ENCODE measurements around the gene TBC1D13.
"Not testable (repeated sequence)": the region's sequence is repeated elsewhere in the genome, so short reads cannot be mapped to it uniquely, and the experiment has no call there.

The TBC1D13 gene

DNA sequence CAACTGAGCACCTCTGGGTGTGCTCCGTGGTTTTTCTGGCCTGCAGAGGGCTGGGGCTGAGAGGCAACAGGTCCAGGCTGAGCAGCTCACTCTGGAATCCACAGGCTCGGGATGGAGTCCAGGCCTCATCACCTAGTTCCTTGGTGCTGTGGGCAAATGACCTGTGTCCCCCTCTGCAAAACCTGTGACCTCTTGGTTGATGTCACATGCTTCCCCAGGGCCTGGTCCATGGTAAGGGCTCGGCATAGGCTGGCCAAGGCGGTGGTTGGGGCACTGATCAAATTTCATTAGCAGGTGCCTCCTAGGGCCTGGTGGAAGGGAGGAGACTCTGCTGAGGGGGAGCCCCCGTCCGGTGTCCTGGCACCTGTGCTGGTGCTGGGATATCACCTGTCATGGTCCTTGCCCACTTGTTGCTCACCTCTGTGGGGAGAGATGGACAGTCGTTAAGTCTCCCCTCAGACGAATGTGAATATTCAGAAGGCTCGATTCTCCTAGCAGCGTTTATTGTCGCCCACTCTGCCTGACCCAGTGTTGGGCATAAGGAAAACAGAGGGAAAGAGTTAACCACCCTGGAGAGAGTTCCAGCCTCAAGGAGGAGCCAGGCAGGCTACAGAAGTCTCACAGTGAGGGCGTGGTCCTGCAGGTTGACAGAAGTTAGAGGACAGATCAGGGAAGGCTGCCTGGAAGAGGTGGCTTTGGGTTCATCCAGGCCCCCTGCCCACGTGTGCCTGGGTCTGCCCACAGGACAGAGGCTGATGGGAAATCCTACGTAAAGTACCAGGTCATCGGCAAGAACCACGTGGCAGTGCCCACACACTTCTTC lies 34.7 kb downstream of the TBC1D13 start:
- DNase-seq (ENCODE audit: low spot score): no peak

DNA sequence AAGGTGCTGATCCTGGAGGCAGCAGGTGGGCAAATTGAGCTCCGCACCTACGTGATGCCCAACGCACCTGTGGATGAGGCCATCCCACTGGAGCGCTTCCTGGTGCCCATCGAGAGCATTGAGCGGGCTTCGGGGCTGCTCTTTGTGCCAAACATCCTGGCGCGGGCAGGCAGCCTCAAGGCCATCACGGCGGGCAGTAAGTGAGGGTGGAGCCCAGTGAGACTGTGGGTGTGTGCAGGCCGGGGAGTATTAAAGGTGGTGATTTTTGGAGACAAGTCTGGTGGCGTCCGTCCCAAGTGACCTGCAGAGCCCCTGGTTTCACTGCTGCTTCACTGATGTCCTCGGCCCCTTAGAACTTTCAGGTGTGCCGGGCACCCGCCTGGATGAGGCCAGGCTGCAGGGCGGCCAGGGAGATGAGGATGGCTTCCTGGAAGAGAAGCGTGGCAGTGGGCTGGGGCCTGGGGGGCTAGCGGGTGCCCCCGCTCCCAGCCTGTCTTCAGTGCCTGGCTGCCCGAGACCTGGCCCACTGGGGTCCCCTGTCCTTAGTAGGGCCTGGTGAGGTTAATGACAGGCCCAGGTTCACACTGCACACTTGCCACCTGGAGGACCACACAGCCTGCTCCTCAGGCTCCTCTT lies 35.5 kb downstream of the TBC1D13 start:
- DNase-seq (ENCODE audit: low spot score): no peak

DNA sequence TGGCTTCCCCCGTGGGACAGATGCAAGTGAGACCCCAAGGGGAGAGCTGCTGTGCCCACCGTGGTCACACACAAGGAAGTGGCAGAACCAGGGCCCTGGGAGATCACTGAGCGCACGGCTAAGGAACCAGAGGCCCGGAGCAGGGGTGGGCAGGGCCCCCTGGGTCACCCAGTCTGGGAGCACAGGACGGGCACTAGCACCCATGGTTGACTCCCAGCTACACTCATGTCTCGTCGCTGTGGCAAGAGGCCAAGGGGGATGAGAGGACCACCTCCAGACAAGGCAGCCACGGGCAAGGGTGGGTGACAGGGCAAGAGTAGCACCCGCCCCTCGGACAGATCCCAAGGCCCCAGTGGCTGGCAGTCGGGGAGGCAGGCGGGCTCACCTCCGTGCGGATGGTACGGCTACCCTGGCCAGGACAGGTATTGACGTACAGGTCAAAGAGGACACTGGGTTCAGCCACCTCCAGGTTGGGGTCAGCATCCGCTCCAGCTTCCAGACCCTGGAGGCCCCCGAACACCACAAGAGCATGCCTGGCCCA lies 36.4 kb downstream of the TBC1D13 start:
- DNase-seq (ENCODE audit: low spot score): no peak

DNA sequence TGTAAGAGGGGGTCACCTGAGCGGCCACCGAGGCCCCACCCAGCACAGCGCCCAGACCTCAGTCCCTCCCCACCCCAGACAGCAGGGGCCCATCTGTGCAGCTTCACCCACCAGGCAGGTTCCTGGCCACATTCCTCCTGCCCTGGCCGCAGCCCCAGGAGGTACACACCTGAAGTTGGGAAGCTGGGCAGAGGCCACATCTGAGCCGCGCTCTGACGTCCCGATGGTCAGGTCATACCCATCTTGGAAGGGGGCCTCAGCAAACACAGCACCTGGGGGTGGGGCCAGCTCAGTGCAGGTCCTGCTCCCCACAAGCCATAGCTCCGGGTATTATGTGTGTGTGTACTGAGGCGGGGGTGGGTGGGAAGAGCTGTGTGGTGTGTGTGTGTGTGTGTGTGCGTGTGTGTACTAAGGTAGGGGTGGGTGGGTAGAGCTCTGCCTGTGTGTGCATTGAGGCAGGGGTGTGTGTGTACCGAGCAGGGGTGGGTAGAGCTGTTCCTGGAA lies 36.9 kb downstream of the TBC1D13 start:
- DNase-seq (ENCODE audit: low spot score): no peak

DNA sequence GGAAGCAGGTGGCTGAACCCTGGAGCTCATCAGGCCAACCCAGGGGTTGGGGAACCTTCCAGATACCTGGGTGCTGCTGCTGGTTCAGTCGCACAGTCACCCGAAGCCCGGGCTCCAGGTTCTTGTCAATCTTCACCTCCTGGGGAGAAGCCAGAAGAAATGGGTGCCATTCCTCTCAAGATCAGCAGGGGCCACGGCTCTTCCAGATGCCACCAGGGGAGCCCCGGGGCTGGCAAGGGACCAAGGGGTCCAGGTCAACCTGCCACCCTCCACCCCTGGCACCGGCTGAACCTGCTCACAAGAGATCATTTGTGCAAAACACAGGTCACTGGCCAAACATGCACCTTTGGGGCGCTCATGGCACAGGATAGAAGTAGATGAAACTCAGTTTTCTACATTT lies 37.9 kb downstream of the TBC1D13 start:
- DNase-seq (ENCODE audit: low spot score): no peak

DNA sequence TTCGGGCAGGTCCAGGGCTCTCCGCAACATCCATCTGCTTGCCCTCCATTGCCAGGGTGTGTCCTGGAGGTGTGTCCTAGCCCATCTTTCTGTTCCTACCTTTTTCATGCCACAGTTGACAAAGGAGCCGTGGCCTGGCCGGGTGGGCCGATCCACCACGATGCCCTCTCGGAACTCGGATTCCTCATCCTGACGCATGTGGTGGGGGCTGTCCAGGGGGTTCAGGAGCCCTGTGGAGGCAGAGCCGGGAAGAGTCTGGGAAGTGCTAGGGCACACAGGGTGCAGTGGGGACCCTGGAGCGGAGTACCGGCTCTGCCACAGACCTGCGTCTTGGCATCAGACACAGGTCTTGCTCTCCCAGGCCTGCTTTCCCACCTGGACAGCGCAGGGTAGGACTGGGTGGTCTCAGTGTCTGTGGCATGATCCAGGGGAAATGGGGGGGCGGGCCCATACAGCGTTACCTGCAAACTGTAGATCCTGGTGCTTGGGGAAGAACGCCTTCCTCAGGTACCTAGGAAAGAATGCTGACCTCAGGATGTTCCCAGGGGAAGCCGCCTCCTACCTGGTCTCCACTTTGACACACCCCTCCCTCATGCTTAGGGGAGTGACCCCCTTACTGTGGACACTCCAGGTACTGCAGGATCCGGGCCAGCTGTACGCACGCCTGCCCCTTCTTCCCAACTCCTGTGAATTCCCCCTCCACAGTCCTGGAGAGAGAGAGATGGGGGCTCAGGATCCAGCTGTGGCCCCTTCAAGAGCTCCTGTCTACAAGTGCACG lies 39.1 kb downstream of the TBC1D13 start:
- no peak for DNase-seq (ENCODE audit: low spot score)

DNA sequence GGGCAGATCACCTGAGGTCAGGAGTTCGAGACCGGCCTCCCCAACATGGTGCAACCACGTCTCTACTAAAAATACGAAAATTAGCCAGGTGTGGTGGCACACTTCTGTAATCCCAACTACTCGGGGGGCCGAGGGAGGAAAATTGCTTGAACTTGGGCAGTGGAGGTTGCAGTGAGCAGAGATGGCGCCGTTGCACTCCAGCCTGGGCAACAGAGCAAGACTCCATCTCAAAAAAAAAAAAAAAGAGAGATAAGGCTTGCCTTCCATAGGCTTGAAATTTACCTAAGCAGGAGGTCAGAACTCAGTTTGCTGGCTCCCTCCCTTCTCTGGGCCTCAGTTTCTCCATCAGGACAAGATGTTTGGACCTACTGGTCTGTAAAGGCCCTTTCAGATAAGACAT lies 41.2 kb downstream of the TBC1D13 start:
- no peak for DNase-seq (ENCODE audit: low spot score)

DNA sequence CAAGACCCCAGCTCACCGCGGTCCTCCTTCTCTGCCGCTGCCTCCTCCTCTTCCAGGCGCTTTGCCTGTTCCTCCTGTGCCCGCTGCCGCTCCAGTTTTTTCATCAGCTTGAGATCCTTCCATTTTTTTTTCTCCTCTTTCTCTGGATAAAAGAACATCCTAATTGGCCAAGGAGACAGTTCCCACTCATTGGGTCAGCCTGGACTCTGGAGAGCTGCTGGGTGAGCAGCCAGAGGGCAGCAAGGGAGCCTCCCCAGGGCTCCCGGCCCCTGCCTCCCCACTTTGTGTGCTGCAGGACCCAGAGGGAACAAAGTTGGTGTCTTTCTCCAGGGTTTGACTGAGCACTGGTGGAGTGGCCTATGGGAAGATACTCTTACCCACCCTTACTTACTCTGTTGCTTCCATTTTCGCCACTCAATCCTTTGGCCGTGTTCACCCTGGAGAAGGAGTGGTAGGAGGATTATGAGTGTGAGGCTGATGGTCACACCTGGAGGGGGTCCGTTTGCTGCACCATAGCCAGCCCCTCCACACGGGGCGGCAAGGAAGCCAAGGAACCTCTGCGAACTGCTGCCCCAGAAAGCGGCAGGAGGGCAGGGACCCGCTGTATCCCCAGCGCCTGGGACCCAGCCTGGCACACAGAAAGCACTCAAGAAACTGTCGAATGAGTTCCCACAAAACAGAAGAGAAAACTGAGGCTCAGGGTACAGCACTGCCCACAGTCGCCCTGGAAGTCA lies 41.8 kb downstream of the TBC1D13 start:
- peak; percentile 20 for DNase-seq (ENCODE audit: low spot score)

DNA sequence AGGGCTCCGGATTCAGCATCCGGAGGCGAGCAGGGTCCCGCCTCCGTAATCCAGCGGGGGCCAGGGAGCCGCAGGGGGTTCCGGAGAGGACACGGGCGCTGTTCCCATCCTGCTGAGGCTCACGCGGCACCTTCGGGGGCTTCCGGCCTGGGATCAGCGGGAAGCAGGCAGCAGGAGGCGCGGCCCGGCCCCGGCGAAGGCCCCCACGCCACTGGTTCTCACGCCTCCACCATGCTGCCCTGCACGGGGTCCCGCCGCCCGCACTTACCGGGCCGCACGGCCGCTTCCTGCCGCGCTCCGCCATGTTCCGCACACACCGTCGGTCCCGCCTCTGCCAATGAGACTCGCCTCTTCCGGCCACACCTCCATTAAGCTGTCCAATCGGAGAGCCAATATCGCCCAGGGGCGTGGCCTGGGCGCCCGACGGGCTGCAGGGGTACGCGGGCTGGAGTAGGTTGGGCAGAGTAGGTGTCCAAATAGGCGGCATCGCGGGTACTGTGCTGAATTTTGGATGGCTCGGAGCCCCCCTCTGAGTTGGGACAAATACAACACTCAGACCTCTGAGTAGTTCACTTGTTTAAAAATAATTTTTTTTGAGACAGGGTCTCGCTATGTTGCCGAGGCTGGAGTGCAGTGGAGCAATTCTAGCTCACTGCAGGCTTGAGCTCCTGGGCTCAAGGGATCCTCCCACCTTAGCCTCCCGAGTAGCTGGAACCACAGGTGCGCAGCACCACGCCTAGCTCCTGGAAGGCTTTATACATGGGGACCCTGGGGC lies 42.6 kb downstream of the TBC1D13 start, which contains the start of gene SPOUT1:
Gene SPOUT1, minus strand, starts transcription at position 318 of the 775 bp plus-strand sequence. Its CDS starts 14 bp downstream, at position 304.
- DNase-seq (ENCODE audit: low spot score): peak; percentile 99

DNA sequence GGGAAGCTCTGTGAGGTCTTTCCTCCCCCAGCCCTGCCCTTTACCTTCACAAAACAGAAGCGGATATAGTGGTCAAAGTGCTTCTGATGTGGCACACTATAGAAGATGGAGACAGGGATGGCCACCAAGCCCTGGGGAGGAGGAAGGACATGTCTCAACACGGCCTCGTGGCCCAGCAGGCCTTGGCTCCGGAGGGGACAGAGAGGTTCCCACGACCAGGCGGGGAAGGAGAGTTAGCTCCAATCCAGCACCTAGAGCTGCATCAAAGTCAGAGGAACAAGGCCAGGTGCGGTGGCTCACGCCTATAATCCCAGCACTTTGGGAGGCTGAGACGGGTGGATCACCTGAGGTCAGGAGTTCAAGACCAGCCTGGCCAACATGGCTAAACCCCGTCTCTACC lies 46.6 kb downstream of the TBC1D13 start:
- DNase-seq (ENCODE audit: low spot score): no peak

DNA sequence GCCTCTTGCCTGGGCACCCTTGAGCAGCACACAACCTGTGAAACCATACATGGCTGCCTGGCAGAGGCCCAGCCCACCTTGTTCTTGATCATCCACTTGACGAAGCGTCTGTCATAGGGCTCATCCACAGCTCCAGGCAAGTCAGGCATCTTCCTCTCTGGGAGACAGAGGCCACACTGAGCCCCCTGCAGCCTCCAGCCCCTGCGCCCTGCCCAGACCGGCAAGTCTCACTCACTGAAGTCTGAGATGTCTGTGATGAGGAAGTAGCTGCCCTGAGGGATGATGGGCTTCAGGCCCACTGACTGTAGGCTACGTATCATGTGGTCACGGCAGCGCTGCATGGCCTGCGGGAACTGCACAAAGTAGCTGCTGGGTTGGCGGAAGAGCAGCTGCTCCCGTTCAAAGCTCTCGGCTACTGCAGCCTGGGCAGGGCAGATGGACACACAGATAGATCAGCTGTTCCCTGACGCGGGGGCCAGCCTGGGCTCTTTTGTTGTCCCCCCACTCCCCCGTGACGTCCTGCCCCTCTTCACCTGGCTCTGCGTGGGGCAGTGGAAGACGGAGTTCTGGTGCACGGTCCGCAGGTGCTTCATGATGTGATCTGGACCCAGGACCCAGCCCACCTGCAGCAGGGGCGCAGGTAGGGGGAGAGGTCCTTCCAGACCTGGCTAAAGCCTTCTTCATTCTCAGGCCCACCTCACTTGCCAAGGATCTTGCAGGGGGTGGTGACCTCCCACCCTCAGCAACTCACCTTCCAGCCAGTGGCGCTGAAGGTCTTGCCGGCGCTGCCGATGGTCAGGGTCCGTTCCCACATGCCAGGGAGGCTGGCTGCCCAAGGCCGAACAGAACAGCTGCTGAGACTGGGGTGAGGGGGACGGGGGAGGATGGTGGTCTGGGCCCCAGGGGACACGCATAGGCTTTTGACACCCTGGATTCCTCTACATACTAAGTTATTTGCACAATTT lies 48.5 kb downstream of the TBC1D13 start:
- DNase-seq (ENCODE audit: low spot score): no peak

DNA sequence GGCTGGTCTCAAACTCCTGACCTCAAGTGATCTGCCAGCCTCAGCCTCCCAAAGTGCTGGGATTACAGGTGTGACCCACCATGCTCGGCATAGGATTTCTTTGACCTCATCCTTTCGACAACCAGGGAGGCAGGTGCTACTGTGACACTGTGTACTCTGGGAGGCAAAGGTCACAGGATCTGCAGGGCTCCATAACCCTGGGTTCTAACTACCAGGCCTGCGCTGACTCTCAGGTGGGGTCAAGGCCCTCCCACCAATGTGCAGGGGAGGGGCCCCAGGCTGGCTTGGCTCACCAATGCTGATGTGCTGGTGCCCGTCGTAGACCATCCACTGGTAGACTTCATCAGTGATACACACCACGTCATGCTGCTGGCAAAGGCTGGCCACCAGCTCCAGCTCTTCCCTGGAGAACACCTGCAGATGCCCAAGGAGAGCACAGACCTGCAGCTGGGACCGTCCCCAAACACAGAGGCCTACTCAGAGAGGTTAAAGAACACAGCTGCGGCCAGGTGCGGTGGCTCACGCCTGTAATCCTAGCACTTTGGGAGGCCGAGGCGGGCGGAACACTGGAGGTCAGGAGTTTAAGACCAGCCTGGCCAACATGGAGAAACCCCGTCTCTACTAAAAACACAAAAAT lies 49.6 kb downstream of the TBC1D13 start:
- DNase-seq (ENCODE audit: low spot score): no peak

DNA sequence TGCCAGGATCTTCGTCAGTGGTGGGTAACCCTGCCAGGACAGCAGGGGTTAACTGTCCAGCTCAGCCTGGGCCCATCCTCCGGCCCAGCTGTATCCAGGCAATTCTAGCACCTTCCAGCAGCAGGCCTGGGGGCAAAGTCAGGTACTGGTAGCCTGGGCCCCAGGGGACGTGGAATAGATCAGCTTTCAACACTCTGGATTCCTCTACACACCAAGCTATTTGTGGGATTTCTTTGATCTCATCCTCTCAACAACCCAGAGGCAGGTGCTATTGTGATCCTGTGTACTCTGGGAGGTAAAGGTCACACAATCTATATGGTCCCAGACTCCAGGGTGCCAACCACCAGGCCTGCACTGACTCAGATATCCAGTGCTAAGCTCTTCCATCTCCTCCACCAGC lies 51.3 kb downstream of the TBC1D13 start:
- DNase-seq (ENCODE audit: low spot score): no peak

DNA sequence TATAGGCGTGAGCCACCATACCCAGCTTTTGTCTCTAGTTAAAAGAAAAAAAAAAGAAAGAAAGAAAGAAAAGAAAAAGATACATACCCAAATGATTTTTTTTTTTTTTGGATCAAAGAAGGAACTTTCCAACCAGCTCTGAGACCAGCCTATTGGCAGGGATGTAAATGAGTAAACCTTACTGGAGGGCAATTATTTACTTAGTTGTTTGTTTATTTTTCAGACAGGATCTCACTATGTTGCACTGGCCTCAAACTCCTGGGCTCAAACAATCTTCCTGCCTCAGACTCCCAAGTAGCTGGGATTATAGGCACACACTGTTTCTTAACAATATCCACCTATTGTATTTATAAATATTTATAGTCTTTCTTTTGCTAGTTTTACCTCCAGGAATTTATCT lies 53.5 kb downstream of the TBC1D13 start:
- no peak for DNase-seq (ENCODE audit: low spot score)

DNA sequence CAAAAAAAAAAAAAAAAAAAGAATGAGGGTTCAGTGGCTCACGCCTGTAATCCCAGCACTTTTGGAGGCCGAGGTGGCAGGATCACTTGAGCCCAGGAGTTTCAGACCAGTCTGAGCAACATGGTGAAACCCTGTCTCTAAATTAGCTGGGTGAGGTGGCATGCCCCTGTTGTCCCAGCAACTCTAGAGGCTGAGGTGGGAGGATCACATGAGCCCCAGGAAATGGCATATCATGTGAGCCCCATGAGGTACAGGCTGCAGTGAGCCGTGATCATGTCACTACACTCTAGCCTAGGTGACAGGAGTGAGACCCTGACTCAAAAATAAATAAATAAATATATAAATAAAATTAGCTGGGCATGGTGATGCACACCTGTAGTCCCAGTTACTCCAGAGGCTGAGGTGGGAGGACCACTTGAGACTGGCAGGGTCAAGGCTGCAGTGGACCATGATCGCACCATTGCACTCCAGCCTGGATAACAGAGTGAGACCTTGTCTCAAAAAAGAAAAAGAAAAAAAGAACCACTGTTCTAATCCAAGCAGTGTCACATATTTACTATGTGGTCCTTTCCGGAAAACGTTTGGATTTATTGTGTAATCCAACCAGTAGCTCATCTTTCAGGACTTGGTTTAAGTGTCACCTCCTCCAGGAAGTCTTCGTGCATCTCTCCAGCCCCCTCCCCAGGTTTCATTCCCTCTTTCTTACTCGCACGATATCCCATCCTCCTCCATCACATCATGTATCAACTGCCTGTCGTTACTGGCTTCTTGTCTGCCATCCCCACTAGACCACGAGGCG lies 54.8 kb downstream of the TBC1D13 start:
- DNase-seq (ENCODE audit: low spot score): no peak

DNA sequence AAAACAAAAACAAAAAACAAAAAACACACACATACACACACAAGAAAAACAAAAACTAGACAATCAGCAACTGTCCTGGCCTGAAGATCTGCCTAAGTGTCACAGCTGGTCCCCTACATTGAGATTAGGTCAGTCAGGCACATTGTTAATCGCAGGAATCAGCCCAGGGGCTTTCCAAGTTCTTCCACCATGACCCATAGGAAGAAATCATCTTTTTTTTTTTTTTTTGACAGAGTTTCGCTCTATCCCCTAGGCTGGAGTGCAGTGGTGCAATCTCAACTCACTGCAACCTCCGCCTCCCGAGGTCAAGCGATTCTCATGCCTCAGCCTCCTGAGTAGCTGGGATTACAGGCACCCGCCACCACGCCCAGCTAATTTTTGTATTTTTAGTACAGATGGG lies 56.1 kb downstream of the TBC1D13 start:
- not testable (repeated sequence) for DNase-seq (ENCODE audit: low spot score)

DNA sequence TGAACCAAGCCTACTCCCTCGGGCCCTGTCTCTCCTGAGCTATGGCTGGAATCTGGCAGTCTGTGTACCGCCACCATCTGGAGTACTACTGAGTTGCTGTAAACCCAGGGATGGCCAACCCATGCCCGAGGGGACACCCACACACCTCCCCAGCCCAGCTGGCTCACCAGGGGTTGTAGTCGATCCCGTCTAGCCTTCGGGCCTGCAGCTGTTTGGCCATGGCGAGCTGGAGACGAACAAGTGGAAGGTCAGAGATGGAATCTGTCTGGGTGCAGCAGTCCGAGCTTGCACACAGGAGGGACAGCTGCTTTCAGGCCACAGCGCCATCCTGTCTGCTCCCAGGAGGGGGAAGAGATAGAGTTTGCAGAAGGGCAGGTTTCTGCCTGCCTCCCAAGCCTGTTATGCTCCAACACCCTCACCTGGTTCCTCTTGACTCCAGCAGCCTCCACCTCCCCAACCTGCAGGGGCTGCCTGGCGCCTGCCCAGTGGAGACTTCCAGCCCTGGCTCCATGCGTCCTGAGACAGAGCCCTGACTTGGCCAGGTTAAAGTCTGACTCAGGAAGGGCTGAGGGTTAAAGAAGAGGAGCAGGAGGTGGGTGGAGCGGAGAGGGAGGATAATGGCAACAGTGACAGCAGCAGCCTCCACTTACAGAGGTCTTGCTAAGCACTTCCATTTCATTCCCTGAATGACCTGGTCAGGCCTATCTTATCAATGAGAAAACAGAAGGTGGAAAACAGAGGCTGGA lies 58.3 kb downstream of the TBC1D13 start:
- no peak for DNase-seq (ENCODE audit: low spot score)

DNA sequence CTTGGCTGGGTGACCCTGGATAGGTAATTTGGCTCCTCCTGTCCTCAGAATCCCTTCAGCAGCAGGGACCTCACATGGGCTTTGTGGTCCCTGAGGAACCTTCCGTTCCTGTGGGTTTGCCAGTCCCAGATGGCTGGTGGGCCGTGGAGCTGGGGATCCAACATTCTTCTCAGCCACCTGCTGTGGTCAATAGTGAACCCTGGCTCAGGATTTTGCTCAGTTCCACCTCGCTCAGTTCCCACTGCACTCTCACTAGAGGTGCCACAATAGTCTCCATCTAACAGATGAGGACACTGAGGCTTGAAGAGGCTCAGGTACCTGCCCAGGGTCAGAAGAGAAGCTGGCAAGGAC lies 59.6 kb downstream of the TBC1D13 start:
- peak; percentile 1 for DNase-seq (ENCODE audit: low spot score)

Measured in GM03348 (cell line).